Spleen (tissue), 7 donors: ENCODE data around the gene CAMK1D.

Experiments
- POLR2A ChIP-seq, 3 donors: fragments of 450-650 bp; IDR thresholded peaks; one replicate each; pipeline ENCODE4 v1.5.1; 2017; ENCODE audit warnings: antibody characterized with exemption in 3 of 3, mild to moderate bottlenecking in 1 of 3
- TF ChIP-seq, protein P1 (sequence below), 11 experiments: fragments of 200-600 bp in 7 of 11; fragments of 450-650 bp in 4 of 11; sonication (generic) in 4 of 11; IDR thresholded peaks in 8 of 11; conservative IDR thresholded peaks in 3 of 11; 1 replicate in 7 of 11; 2 replicates in 4 of 11; pipeline versions ENCODE4 v1.4.0 to v1.8.0; 2016 to 2021; ENCODE audit warnings: antibody characterized with exemption in 11 of 11, inconsistent platforms in 4 of 11, mild to moderate bottlenecking in 1 of 11
- donor health status: DM: no; HTN: no; CAD: no; lungs with moderate emphysema.
- donor health status: DM: no; HTN: no; CAD: no.
- donor health status: DM: no; HTN: no; CAD: no.

- TF ChIP-seq, protein P1, sequence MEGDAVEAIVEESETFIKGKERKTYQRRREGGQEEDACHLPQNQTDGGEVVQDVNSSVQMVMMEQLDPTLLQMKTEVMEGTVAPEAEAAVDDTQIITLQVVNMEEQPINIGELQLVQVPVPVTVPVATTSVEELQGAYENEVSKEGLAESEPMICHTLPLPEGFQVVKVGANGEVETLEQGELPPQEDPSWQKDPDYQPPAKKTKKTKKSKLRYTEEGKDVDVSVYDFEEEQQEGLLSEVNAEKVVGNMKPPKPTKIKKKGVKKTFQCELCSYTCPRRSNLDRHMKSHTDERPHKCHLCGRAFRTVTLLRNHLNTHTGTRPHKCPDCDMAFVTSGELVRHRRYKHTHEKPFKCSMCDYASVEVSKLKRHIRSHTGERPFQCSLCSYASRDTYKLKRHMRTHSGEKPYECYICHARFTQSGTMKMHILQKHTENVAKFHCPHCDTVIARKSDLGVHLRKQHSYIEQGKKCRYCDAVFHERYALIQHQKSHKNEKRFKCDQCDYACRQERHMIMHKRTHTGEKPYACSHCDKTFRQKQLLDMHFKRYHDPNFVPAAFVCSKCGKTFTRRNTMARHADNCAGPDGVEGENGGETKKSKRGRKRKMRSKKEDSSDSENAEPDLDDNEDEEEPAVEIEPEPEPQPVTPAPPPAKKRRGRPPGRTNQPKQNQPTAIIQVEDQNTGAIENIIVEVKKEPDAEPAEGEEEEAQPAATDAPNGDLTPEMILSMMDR (IDR thresholded peaks at IDR 0.05 in 8 of 11, conservative IDR thresholded peaks at IDR 0.05 in 3 of 11): no peak
- TF ChIP-seq POLR2A (IDR thresholded peaks at IDR 0.05): no peak
These were observed 520.1 kb downstream of the CAMK1D start for GRCh38 chr10:12869427-12869826.
